GM12873 (cell line): ENCODE data around the gene FAR2.

ENCODE experiments used
- TF ChIP-seq, protein P1 (sequence below): IDR thresholded peaks from 2 replicates; pipeline ENCODE4 v1.5.1; 2012; ENCODE audit warnings: low read depth, mild to moderate bottlenecking, moderate library complexity, low read length, control low read depth; ENCODE audit not compliant: insufficient read depth; ENCODE audit errors: missing control alignments

Gene FAR2

GRCh38 chr12:29201746-29202145 is 52.7 kb downstream of the FAR2 start:
- TF ChIP-seq, protein P1, sequence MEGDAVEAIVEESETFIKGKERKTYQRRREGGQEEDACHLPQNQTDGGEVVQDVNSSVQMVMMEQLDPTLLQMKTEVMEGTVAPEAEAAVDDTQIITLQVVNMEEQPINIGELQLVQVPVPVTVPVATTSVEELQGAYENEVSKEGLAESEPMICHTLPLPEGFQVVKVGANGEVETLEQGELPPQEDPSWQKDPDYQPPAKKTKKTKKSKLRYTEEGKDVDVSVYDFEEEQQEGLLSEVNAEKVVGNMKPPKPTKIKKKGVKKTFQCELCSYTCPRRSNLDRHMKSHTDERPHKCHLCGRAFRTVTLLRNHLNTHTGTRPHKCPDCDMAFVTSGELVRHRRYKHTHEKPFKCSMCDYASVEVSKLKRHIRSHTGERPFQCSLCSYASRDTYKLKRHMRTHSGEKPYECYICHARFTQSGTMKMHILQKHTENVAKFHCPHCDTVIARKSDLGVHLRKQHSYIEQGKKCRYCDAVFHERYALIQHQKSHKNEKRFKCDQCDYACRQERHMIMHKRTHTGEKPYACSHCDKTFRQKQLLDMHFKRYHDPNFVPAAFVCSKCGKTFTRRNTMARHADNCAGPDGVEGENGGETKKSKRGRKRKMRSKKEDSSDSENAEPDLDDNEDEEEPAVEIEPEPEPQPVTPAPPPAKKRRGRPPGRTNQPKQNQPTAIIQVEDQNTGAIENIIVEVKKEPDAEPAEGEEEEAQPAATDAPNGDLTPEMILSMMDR = no peak

DNA sequence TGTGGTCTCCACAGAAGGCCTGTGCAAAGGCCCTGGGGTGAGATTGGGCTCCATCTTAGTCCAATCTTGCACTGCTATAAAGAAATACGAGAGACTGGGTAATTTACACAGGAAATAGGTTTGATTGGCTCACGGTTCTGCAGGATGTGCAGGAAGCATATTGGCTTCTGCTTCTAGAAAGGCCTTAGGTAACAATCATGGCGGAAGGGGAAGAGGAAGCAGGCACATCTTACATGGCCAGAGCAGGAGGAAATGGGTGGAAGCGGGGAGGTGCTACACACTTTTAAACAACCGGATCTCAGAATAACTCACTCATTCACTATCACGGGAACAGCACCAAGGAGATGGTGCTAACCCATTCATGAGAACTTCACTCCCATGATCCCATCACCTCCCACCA is 55.4 kb downstream of the FAR2 start:
- TF ChIP-seq, protein P1 = no peak

GRCh38 chr12:29207120-29207519 is 58.0 kb downstream of the FAR2 start:
- TF ChIP-seq, protein P1 = no peak

DNA sequence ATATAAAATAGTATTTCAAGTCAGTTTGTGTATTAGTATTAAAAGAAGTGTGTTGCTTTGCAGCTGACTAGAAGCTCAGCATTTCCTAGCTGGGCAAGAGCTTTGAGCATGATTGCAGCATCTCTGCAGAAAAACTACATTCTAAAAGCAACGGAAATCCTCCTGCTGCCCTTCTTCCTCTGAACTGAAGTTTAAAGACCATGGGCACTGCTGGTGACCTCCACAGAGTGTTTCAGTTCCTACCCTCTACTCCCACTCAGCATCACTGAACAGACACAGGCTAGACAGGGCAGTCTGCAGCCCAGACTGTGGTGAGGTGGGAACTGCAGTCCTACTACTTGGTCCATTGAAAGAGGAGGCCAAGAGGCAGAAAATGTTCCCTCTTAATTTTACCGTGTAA is 59.0 kb downstream of the FAR2 start:
- TF ChIP-seq, protein P1 = no peak

GRCh38 chr12:29208936-29209701 is 60.0 kb downstream of the FAR2 start:
- TF ChIP-seq, protein P1 = no peak

- TF ChIP-seq, protein P1 = no peak
Measured at GRCh38 chr12:29211696-29212095, 62.6 kb downstream of the FAR2 start.

DNA sequence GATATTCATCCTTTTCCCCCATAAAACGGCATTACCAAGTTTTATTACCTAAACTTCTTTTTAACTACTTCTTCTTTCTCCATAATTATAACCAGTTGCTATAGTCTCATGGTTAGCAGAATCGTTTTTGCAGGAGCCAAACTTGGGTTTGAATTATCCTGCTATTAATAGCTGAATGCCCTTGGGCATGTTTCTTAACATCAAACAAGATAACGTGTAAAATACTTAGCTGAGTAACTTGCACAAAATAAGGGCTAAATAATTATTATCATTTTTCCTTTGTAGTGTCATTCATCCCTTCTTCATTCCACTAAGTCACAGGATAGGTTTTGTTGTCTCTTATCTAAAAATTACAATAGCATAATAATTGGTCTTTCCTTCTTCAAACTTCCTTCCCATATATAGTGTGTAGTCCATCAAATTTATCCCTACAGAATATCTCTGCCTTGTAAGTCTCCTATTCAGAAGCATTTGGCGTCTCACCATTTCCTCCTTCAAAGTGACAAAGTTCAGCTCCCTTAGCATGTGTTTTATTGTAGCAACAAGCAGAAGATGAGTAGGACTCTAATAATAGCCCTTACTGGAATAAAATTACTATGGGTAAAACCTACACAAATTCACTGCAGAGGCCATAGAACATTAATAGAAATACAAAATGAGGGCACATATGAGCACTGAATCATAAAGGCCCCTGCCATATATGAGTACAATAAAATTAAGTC is 63.8 kb downstream of the FAR2 start:
- TF ChIP-seq, protein P1 = no peak
